Endothelial cell of umbilical vein (primary cell): ENCODE data around the gene FHDC1. TPM values are rescaled to one million over a fixed set of nuclear protein-coding genes. Genes with fewer than 3 reads are reported as not detected.

Experiments used
- BruUV-seq: library from RNA; stranded (reverse); fragments of 400-500 nt; replicated peaks from 2 replicates; lab custom pipeline; 2021; lab: Mats Ljungman, UMichigan
- CTCF ChIA-PET: fragments of 300-600, 350-600 bp; sonication (Branson Sonifier 250); formaldehyde crosslinking; loops from one replicate; lab custom pipeline; 2021; ENCODE audit warnings: antibody characterized with exemption, inconsistent platforms; lab: Charles Lee
- POLR2A ChIA-PET: fragments of 300-600, 350-600 bp; sonication (Branson Sonifier 250); formaldehyde crosslinking; loops from one replicate; lab custom pipeline; 2021; ENCODE audit warnings: antibody characterized with exemption, inconsistent platforms; lab: Charles Lee
- DNase-seq: peaks from one replicate; pipeline ENCODE4 v3.0.0-alpha.2; 2011; ENCODE audit warnings: low read depth, low spot score
- FAIRE-seq: peaks from 2 replicates; lab custom pipeline; 2011; peaks lifted over from hg19 to GRCh38; lab: Jason Lieb, UNC
- H2AFZ ChIP-seq: 2 replicates; pipeline ENCODE4 v1.6.0; 2012; ENCODE audit warnings: low read depth, low read length, control low read depth, inconsistent platforms
- H3K27ac ChIP-seq: 2 replicates; pipeline ENCODE4 v1.5.1; 2011; ENCODE audit warnings: low read depth, mild to moderate bottlenecking, control low read depth, low read length, moderate library complexity; ENCODE audit not compliant: insufficient read depth
- H3K27me3 ChIP-seq, 2 experiments: 2 replicates each; pipeline versions ENCODE4 v1.6.0 to v1.6.1; 2011; ENCODE audit warnings: low read length in 2 of 2, mixed read lengths in 1 of 2; ENCODE audit not compliant: control insufficient read depth in 2 of 2, insufficient read depth in 2 of 2
- H3K36me3 ChIP-seq, 2 experiments: 2 replicates in 1 of 2; 3 replicates in 1 of 2; pipeline ENCODE4 v1.5.1; 2011; ENCODE audit warnings: low read length in 2 of 2, mild to moderate bottlenecking in 1 of 2, moderate library complexity in 1 of 2; ENCODE audit not compliant: control insufficient read depth in 2 of 2, insufficient read depth in 2 of 2; ENCODE audit errors: extremely low read depth in 1 of 2
- H3K4me1 ChIP-seq: 3 replicates; pipeline ENCODE4 v1.5.1; 2011; ENCODE audit warnings: mild to moderate bottlenecking, low read length; ENCODE audit not compliant: control insufficient read depth, insufficient read depth; ENCODE audit errors: extremely low read depth
- H3K4me2 ChIP-seq: 2 replicates; pipeline ENCODE4 v1.6.1; 2011; ENCODE audit warnings: low read length, control low read depth, mixed read lengths; ENCODE audit not compliant: insufficient read depth
- H3K4me3 ChIP-seq, 3 experiments: fragments of 200-600 bp in 1 of 3; sonication (generic), shearing (Covaris generic) in 1 of 3; replicated peaks in 1 of 3; 2 replicates each; pipeline ENCODE4 v1.5.1; 2011 to 2016; ENCODE audit warnings: control low read depth in 3 of 3, low read length in 3 of 3, mild to moderate bottlenecking in 2 of 3, inconsistent platforms in 1 of 3, low read depth in 1 of 3, moderate library complexity in 1 of 3; ENCODE audit not compliant: insufficient read depth in 1 of 3
- H3K79me2 ChIP-seq: 2 replicates; pipeline ENCODE4 v1.6.0; 2012; ENCODE audit warnings: low read length, inconsistent platforms; ENCODE audit not compliant: control insufficient read depth, insufficient read depth
- H3K9ac ChIP-seq: replicated peaks from 2 replicates; pipeline ENCODE3; 2011; ENCODE audit warnings: low read length, control low read depth; ENCODE audit not compliant: insufficient read depth; ENCODE audit errors: extremely low read depth
- H3K9me1 ChIP-seq: replicated peaks from 3 replicates; pipeline ENCODE4 v1.6.0; 2011; ENCODE audit warnings: mild to moderate bottlenecking, low read length; ENCODE audit not compliant: control insufficient read depth, insufficient read depth; ENCODE audit errors: extremely low read depth
- H3K9me3 ChIP-seq: replicated peaks from 2 replicates; pipeline ENCODE4 v1.5.1; 2012; ENCODE audit warnings: low read length, inconsistent platforms; ENCODE audit not compliant: control insufficient read depth, insufficient read depth
- H4K20me1 ChIP-seq: replicated peaks from 2 replicates; pipeline ENCODE3; 2011; ENCODE audit warnings: mild to moderate bottlenecking, low read length; ENCODE audit not compliant: control insufficient read depth, insufficient read depth; ENCODE audit errors: extremely low read depth
- EZH2 ChIP-seq: IDR thresholded peaks from 2 replicates; pipeline ENCODE4 v1.6.1; 2012; ENCODE audit warnings: borderline replicate concordance, low read depth, mild to moderate bottlenecking, moderate library complexity, low read length, inconsistent platforms; ENCODE audit not compliant: severe bottlenecking
- FOS ChIP-seq: IDR thresholded peaks from 2 replicates; pipeline ENCODE4 v1.6.1; 2011; ENCODE audit warnings: mild to moderate bottlenecking, low read length, moderate library complexity, borderline replicate concordance; ENCODE audit not compliant: insufficient read depth
- GATA2 ChIP-seq: IDR thresholded peaks from 2 replicates; pipeline ENCODE4 v1.7.0; 2011; ENCODE audit warnings: low read depth, mild to moderate bottlenecking, moderate library complexity, mixed read lengths, low read length; ENCODE audit not compliant: insufficient read length, insufficient read depth
- JUN ChIP-seq: IDR thresholded peaks from 2 replicates; pipeline ENCODE4 v1.6.1; 2011; ENCODE audit warnings: borderline replicate concordance, low read depth; ENCODE audit not compliant: insufficient read length, insufficient read depth
- MYC ChIP-seq: IDR thresholded peaks from one replicate; pipeline ENCODE4 v1.6.1; 2011; ENCODE audit warnings: mild to moderate bottlenecking, low read depth, low read length
- POLR2A ChIP-seq: IDR thresholded peaks from 2 replicates; pipeline ENCODE4 v1.6.1; 2012; ENCODE audit warnings: low read depth, mild to moderate bottlenecking, control low read depth, low read length
- POLR2AphosphoS5 ChIP-seq: IDR thresholded peaks from 2 replicates; pipeline ENCODE4 v1.6.1; 2012; ENCODE audit warnings: low read depth, mild to moderate bottlenecking, control low read depth, low read length, moderate library complexity; ENCODE audit not compliant: insufficient read depth
- dilution Hi-C: fragments of 300-500 bp; cut with MboI; formaldehyde crosslinking; loops from one replicate; pipeline ENCODE4 v1.15.0; 2019; ENCODE audit warnings: low sequenced_read_pairs; ENCODE audit not compliant: extremely low pct_ligation_motif_present
- intact Hi-C: fragments of 100-400 bp; cut with micrococcal nuclease; formaldehyde crosslinking; loops from one replicate; pipeline ENCODE4 v1.10.0; 2022
- polyA plus RNA-seq, 4 experiments: library from polyadenylated mRNA; depleted of rRNA in 3 of 4; stranded (reverse) in 3 of 4; unstranded in 1 of 4; fragments of >200 nt; gene quantifications; 2 replicates each; pipeline versions ENCODE4 v1.2.1 to v1.2.3, GENCODE V29; 2011 to 2012; ENCODE audit warnings: missing spikeins in 1 of 4
- total RNA-seq: library from RNA; stranded (reverse); gene quantifications from 2 replicates; pipeline ENCODE4 v1.2.3, GENCODE V29; 2021
- TF ChIP-seq, protein P1 (sequence below): IDR thresholded peaks from 2 replicates; pipeline ENCODE4 v1.6.1; 2011; ENCODE audit not compliant: insufficient read depth, insufficient read length
- TF ChIP-seq, protein P2 (sequence below), 2 donors: IDR thresholded peaks; 1 replicate in 1 of 2; 2 replicates in 1 of 2; pipeline ENCODE4 v1.5.1; 2011; ENCODE audit warnings: low read length in 2 of 2, mild to moderate bottlenecking in 2 of 2, moderate library complexity in 2 of 2, control low read depth in 1 of 2, inconsistent platforms in 1 of 2, low read depth in 1 of 2; ENCODE audit not compliant: insufficient read depth in 1 of 2; ENCODE audit errors: extremely low read depth in 1 of 2

The FHDC1 gene
- total and polyA plus RNA-seq, 2 donors (not counting 3 experiments of a cell fraction or from before 2014, with no cell fraction given): 0.03 to 0.18 TPM

DNA sequence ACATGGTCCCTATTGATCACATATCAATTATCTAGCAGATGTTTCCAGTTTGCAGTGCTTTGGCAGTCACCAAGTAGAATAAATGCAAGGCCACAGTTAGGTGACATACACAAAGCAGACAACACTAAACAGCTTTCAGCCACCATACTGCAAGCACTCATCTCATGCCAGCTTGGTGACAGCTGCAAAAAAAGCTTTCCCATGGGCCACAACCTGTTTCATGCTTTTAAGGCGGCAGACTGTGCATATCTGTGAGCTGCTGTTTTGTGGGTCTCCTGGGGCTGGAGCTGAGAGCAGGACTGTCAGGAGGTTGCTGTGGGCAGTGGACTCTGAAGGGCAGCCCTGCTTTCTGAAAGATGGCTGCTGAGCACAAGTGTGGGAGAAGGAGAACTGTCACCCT lies 82.6 kb downstream of the FHDC1 start:
- dilution Hi-C loops: no loop called here
- Histone ChIP-seq H3K9ac (no peak overlapping the region), H3K9me3 (no peaks in the 10 kb centered on the region), H3K27ac (no peak overlapping the region), H2AFZ (no peak overlapping the region), H3K36me3 (no peaks in the 10 kb centered on the region), H3K27me3 (no peaks in the 10 kb centered on the region), H3K79me2 (no peaks in the 10 kb centered on the region), H4K20me1 (no peaks in the 10 kb centered on the region), H3K9me1 (no peaks in the 10 kb centered on the region), H3K4me2 (no peak overlapping the region), H3K4me3 (no peak overlapping the region), H3K4me1 (no peaks in the 10 kb centered on the region)
- no TSS peak for BruUV-seq
- FAIRE-seq (no peak), DNase-seq (no peak)
- ChIA-PET POLR2A (no interaction called here), CTCF (interaction anchor here (0.6 kb wide), 1 partner anchor 10 kb away, joined by 4 read pairs; no protein-coding TSS in a partner anchor)
- intact Hi-C loops: no loop called here
- no peak for TF ChIP-seq POLR2AphosphoS5

DNA sequence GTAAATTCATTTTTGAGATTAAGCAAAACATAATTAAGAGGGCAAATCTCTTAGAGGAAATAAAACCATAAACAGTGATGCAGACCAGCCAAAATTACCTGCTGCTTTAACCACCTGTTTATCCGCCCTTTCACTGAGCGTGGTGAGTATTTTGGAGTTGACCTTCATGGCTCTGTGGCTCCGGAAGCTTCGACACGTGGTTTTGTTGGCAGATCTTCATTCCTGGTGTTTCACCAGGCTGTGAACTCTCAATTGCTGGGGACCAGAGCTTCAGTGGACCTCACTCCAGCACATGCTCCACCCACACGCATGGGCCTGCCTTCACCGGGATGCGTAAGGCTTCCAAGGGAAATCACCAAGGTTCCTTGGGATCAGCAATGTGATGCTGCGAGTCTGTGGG lies 83.8 kb downstream of the FHDC1 start:
- POLR2A ChIA-PET: no interaction called here
- Histone ChIP-seq H3K27ac (no peak overlapping the region), H3K9me3 (no peaks in the 10 kb centered on the region), H3K79me2 (no peaks in the 10 kb centered on the region), H3K4me3 (no peak overlapping the region), H2AFZ (no peak overlapping the region), H4K20me1 (no peaks in the 10 kb centered on the region), H3K27me3 (no peaks in the 10 kb centered on the region), H3K9me1 (no peaks in the 10 kb centered on the region), H3K9ac (no peak overlapping the region), H3K4me1 (no peaks in the 10 kb centered on the region), H3K36me3 (no peaks in the 10 kb centered on the region), H3K4me2 (no peak overlapping the region)
- no TSS peak for BruUV-seq
- dilution Hi-C loops: no loop called here
- DNase-seq (no peak), FAIRE-seq (no peak)
- intact Hi-C loops: no loop called here
- CTCF ChIA-PET: interaction anchor here (1.2 kb wide), 1 partner anchor 24 kb away, joined by 3 read pairs; no protein-coding TSS in a partner anchor
- no peak for TF ChIP-seq GATA2
- no peak for TF ChIP-seq POLR2A
- no peak for TF ChIP-seq POLR2AphosphoS5
- TF ChIP-seq FOS: no peak
- TF ChIP-seq MYC: no peak
- TF ChIP-seq JUN: no peak
- no peak for TF ChIP-seq EZH2
- TF ChIP-seq, protein P1, sequence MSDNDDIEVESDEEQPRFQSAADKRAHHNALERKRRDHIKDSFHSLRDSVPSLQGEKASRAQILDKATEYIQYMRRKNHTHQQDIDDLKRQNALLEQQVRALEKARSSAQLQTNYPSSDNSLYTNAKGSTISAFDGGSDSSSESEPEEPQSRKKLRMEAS: no peak
- TF ChIP-seq, protein P2, sequence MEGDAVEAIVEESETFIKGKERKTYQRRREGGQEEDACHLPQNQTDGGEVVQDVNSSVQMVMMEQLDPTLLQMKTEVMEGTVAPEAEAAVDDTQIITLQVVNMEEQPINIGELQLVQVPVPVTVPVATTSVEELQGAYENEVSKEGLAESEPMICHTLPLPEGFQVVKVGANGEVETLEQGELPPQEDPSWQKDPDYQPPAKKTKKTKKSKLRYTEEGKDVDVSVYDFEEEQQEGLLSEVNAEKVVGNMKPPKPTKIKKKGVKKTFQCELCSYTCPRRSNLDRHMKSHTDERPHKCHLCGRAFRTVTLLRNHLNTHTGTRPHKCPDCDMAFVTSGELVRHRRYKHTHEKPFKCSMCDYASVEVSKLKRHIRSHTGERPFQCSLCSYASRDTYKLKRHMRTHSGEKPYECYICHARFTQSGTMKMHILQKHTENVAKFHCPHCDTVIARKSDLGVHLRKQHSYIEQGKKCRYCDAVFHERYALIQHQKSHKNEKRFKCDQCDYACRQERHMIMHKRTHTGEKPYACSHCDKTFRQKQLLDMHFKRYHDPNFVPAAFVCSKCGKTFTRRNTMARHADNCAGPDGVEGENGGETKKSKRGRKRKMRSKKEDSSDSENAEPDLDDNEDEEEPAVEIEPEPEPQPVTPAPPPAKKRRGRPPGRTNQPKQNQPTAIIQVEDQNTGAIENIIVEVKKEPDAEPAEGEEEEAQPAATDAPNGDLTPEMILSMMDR (IDR thresholded peaks at IDR 0.05; ENCODE audit: extremely low read depth in 1 of 2, insufficient read depth in 1 of 2, low read depth in 1 of 2, low read length in 2 of 2): no peak
